ENCODE data around the gene MLXIPL.
"Not testable (repeated sequence)": the region's sequence is repeated elsewhere in the genome, so short reads cannot be mapped to it uniquely, and the experiment has no call there.

Gene MLXIPL

DNA sequence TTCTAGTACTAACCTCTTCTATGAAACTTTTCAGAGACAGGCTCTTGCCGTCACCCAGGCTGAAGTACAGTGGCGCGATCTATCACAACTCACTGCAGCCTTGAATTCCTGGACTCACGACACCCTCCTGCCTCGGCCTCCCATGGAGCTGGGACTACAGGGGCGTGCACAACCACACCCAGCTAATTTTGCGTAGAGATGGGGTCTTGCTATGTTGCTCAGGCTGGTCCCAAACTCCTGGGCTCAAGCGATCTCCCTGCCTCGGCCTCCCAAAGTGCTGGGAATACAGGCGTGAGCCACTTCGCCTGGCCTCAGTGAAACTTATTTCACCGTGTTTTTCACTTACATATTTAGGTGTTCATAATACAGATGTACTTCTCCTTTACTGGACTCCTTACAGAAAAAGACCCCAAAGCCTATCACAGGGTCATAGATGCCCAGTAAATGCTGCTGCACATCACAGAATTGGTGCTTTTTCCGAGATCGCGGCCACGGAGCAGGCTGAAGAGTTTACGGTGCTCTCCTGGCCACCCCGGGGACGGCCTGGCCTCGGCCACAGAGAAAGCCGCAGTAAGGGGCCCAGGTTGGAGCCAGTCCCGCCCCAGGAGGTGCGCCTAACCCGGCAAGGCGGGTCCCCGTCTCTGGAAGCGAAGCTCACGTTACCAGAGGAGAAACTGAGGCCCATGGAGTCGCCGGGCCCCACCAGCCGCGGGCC lies 46.5 kb downstream of the MLXIPL start:
- no peak for DNase-seq

GRCh38 chr7:73573791-73574190 lies 50.5 kb downstream of the MLXIPL start:
- DNase-seq, result no peak

DNA sequence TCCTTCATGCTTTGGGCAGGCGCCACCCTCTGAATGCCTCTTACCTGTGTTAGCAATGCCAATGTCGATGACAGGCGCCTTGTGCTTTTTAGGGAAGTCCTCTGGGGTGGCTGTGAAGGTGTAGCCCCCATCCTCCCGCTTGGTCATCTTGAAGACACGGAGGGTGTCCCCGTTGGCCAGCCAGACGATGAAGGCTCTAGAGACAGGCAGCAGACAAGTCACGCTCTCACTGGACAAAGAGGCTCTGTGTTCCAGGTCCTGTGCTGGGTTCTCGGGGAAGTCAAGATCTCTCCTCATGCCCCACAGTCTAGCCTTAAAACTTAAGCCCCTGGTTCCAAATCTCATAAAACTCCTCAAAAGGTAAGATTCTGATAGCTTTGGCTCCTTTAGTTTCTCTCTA lies 51.0 kb downstream of the MLXIPL start:
- no peak for DNase-seq

DNA sequence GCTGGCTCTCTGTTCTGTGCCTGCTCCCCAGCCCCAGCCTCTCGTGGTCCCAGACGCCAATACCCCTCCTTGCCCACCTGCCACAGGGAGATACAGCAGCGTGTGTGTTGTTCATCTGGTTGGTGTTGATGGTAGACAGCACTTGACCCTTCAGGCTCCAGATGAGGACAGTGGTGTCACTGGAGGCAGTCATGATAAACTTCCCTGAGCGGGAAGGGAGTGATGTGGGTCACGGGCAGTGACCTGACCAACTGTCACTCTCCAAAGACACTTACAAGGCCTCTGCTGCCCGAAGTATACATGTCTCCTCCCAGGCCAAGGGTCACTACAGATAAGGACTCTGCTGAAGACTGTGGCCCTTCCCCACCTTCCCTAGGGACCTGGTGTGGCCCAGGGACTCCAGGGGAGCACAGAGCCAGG lies 51.5 kb downstream of the MLXIPL start:
- DNase-seq, result no peak

DNA sequence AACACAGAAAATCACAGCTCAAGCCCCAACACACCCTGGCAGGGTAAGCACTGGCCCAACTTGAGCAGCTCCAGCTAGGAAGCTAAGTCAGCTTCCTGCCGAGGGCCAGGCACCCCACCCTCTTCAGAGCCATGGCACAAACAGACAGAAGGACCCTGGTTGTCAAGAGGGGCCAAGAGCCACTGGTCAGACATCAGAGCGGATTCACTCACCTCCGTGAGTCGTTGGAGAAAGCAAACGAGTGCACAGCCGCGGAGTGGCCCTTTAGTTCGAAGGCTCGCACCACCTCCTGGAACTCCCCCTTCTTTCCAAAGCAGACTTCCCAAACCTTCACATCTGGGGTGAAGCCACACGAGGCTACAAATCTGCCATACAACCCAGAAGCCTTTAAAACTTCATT lies 53.3 kb downstream of the MLXIPL start:
- DNase-seq, result no peak

DNA sequence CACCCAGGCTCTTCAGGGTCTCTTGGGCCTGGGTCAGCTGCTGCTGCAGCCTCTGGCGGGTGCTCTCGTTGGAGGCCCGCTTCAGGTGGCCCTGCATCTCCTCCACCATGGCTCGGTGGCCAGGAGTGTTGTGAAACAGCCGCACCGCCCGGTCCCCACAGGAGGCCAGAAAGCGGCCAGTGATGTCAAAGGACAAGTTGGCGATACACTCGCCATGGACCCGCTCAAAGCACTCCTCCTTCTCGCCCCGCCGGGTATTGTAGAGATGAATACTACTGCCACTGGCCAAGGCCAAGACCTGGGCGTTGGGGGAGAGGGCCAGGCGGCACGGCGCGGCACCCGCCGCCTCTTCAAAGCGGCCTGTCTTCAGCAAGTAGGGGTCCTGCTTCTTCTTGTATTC lies 53.8 kb downstream of the MLXIPL start:
- no peak for DNase-seq

- no peak for DNase-seq
Measured at GRCh38 chr7:73569042-73569608, 55.2 kb downstream of the MLXIPL start.

DNA sequence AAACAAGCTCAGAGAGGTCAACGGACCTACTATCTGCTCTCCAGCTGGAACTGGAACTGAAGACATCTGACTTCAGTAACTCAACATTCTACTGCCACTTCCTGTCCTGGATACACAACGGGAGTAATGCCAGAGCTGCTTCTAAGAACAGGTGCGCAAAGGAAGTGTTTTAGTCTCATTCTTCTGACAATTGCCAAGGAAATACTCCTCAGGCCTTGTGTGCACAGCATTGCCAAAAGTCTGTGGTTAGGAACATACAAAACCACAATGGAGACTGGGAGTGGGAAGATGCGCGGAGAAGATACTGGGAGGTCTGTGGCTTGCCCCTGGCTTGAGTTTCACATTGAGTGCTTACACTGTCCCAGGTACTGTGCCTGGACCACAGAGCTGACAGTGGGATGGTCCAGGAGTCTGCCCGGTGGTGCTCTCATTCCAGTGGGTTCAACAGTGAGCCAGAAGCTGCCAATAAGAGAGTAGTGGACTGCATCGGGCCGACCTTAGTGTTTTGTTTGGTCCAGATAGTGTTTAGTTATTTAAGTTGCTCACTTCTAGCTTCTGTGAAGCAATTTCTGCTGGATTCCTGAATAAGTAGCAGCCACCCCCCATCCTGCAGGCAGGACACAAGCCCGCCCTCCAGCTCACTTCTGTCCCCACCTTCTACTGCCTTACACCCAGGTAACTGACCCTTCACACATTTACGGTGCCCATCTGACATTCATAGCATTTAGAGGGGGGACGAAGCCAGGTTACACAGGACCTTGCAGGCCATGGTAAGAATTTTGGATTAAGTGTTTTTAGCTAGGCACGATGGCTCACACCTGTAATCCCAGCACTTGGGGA lies 56.3 kb downstream of the MLXIPL start:
- no peak for DNase-seq

DNA sequence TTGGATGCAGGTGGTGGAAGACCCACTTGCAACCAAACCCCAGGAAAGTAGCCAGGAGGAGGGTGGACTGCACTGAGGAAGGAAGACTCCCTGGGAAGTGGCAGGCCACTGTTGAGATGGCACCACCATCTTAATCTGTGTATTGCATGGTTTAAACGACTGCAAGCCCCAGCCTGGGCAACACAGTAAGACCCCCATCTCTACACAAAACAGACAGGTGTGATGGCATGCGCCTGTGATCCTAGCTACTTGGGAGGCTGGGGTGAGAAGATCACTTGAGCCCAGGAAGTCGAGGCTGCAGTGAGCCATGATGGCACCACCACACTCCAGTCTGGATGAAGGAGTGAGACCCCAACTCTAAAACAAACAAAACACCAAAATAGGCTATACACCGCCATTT lies 57.2 kb downstream of the MLXIPL start:
- DNase-seq, result no peak

GRCh38 chr7:73566431-73566830 lies 57.9 kb downstream of the MLXIPL start:
- not testable (repeated sequence) for DNase-seq

DNA sequence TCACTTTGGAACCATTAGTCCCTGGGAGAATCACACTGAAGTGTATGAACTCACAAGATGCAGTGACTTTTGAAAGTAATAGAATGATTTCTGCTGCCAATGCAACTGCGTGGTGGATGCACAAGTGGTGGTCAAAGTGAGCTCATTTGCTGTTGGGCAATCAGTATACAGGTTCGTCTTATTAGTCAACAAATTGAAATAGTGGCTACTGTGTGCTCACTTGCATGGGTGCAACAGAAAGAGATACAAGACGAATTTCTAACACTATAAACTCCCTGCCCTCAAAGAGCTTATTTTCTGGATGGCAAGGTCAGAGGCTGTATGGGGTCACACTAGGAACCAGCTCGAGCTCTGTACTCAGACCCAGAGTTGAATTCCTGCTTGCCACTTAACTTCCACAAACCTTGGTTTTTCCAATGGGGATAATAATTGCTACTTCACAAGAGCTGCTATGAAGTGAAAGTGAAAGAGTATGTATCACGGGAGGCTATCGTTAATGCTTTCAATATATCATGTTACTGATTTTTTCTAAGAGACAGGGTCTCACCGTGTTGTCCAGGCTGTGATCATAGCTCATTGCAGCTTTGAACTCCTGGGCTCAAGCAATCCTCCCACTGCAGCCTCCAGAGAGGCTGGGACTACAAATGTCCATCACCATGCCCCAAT lies 58.5 kb downstream of the MLXIPL start:
- peak in 1 of 3 donors; percentile 59 for DNase-seq

- peak; percentile 76 to 86 (median 83) for DNase-seq
Measured at GRCh38 chr7:73560109-73560835, 64.0 kb downstream of the MLXIPL start.

DNA sequence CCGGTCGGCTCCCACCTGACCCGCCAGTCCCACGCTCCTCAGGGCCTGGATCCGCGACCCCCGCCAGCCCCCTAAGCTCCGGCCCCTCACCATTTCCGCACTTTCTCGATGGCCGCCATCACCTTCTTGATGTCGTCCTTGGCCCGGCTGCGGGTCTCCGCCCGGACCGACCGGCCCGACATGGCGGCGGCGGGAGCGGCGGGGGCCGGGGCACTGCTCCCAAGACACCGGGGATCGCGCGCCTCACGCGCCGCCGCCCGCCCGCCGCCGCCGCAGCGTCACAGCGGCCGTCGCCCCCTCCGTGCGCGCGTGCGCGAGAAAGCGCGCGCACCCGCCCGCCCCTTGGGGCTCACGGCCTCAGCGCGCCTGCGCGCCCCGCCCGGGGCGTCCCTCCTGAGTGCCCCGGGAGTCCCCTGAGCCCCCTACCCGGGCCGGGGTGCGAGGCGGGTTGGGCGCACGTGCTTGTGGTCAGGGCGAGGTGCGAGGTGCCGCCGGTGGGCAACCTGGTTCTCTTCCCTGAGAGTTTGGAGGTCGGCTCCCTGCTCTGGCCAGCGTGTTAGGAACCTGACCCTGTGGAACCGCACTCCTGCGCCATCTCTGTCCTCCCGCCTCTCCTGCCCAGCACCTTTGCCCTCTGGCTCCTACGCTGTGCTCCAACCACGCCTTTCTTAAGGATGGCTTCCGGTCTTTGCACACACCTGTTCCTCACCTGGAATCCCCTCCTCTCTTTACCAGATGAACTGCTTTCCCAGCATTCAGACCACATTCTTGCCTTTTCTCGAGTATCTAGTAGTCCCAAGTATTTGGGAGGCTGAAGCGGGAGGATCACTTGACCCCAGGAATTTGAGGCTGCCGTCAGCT lies 66.7 kb downstream of the MLXIPL start, which contains the start of gene BCL7B:
BCL7B (minus strand) TSS at position 294 of the 861 bp plus-strand sequence; CDS start at position 182, 112 bp downstream.
- DNase-seq, result peak; percentile 82 to 96 (median 90)

DNA sequence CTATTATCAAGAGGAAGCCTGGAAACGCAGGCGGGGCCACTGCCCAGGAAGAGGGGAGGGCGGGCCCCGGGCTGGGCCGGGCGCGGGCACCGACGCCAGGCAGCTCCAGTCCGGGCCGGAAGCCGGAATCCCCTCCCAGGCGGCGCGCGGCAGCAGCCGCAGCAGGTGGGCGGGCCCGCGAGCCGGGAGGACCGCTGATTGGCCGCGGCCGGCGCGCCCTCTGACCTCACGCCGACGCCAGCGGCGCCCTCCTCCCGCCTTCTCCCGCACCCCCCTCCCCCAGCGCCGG lies 67.3 kb downstream of the MLXIPL start:
- DNase-seq, result peak; percentile 97 to 99 (median 98)

GRCh38 chr7:73556208-73557107 lies 67.9 kb downstream of the MLXIPL start:
- DNase-seq, result no peak

DNA sequence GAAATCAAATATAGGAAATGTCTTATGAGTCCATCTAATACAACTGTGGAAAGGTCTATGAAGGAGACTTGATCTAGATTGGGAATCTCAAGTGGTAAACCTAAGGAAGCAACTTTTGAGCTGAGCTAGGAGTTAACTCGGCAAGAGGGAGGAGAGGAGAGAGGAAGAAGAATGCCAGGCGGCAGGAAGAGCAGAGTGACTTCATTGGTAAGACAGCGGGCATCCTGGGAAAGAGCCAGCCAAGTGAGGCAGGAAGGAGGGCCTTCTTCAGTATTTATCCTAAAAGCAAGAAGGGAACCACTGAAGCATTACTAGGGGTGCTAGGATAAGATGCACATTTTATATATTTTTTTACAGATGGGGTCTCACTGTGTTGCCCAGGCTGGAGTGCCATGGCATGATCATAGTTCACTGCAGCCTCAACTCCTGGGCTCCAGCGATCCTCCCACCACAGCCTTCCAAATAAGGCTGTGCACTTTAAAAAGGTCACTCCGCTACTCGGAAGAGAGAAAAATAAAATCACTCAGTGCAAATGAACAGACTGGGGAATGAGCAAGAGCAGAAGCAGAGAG lies 68.8 kb downstream of the MLXIPL start:
- no peak for DNase-seq

DNA sequence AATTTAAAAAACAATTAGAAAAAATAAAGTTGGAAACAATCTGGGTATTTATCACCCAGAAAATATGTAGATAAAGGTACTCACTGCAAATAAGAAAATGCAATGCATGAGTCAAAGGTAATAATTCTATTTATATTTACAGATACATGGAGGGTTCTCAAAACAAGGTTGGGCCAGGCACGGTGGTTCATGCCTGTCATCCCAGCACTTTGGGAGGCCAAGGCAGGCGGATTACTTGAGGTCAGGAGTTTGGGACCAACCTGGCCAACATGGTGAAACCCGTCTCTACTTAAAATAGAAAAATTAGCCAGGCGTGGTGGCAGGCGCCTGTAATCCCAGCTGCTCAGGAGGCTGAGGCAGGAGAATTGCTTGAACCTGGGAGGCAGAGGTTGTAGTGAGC lies 74.2 kb downstream of the MLXIPL start:
- DNase-seq, result not testable (repeated sequence)

GRCh38 chr7:73549176-73549575 lies 75.1 kb downstream of the MLXIPL start:
- no peak for DNase-seq

DNA sequence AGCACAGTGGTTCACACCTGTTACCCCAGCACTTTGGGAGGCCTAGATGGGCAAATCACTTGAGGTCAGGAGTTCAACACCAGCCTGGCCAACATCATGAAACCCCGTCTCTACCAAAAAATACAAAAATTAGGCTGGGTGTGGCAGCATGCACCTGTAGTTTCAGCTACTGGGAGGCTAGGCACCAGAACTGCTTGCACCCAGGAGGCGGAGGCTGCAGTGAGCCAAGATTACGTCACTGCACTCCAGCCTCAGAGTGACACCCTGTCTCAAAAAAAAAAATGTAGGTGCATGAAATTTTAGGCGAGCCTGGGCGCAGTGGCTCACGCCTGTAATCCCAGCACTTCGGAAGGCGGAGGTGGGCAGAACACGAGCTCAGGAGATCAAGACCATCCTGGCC lies 76.5 kb downstream of the MLXIPL start:
- no peak for DNase-seq

- no peak for DNase-seq
Measured at GRCh38 chr7:73544678-73545077, 79.6 kb downstream of the MLXIPL start.
